Activated T-helper 2 cell treated with anti-CD3 and anti-CD28 coated beads, Interferon-gamma antibody, Interleukin-2, Interleukin-4, amounts not matched to agents 10 μg/mL and 5 μg/mL and 100 μg/mL, durations not matched to agents 14 hours and 24 hours and 36 hours (primary cell): ENCODE data around the gene PRPF6. TPM values are rescaled to one million over a fixed set of nuclear protein-coding genes. Genes with fewer than 3 reads are reported as not detected.

Source experiments
- DNase-seq: peaks from one replicate; pipeline ENCODE4 v3.0.0; 2021; ENCODE audit warnings: low spot score
- H3K27ac Mint-ChIP-seq: one replicate; pipeline ENCODE4 v1.8.0; 2021; ENCODE audit warnings: mixed read lengths
- H3K27me3 Mint-ChIP-seq: one replicate; pipeline ENCODE4 v1.8.0; 2021; ENCODE audit warnings: low read depth, mixed read lengths
- H3K36me3 Mint-ChIP-seq: one replicate; pipeline ENCODE4 v1.8.0; 2021; ENCODE audit warnings: low read depth, mixed read lengths
- H3K4me1 Mint-ChIP-seq: one replicate; pipeline ENCODE4 v1.8.0; 2021; ENCODE audit warnings: low read depth, mixed read lengths
- H3K4me3 Mint-ChIP-seq: one replicate; pipeline ENCODE4 v1.8.0; 2021; ENCODE audit warnings: low read depth, mild to moderate bottlenecking, moderate library complexity, mixed read lengths
- H3K9me3 Mint-ChIP-seq: one replicate; pipeline ENCODE4 v1.8.0; 2021; ENCODE audit warnings: mixed read lengths
- intact Hi-C: fragments of 100-400 bp; cut with micrococcal nuclease; formaldehyde crosslinking; loops from one replicate; pipeline ENCODE4 v1.15.1; 2023
- total RNA-seq: library from RNA; stranded (reverse); gene quantifications from 2 replicates; pipeline ENCODE4 v1.2.3, GENCODE V29; 2022

Gene PRPF6
- total RNA-seq, 1 donor from 2014 or later, result 70.3 TPM

GRCh38 chr20:63942250-63942951 is 38.5 kb upstream of the PRPF6 start:
- Mint-ChIP-seq H3K9me3 (no peaks in the 10 kb centered on the region), H3K4me1 (peaks cover 12% of the 10 kb centered on the region), H3K27me3 (no peaks in the 10 kb centered on the region), H3K27ac (no peak overlapping the region), H3K4me3 (no peak overlapping the region), H3K36me3 (peaks cover 20% of the 10 kb centered on the region)
- intact Hi-C loops, result no loop called here
- DNase-seq, result peak; percentile 54

GRCh38 chr20:63942969-63943807 is 37.7 kb upstream of the PRPF6 start:
- Mint-ChIP-seq H3K4me3 (no peak overlapping the region), H3K27me3 (no peaks in the 10 kb centered on the region), H3K27ac (no peak overlapping the region), H3K36me3 (peaks cover 20% of the 10 kb centered on the region), H3K4me1 (peaks cover 20% of the 10 kb centered on the region), H3K9me3 (no peaks in the 10 kb centered on the region)
- intact Hi-C loops, result no loop called here
- DNase-seq, result no peak

DNA sequence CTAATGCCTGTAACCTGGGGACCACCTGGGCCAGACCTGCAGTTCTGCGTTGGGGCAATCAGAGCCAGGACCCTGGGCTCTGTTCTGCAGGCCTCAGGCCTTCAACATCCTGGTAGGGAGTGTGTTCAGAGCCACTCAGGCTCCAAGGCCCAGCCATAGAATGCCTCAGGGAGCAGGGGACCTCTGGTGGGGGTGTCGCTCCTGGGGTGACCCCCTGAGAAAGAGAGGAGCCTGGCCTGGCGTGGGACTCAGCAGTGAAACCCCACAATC is 37.2 kb upstream of the PRPF6 start:
- no peak for DNase-seq
- Mint-ChIP-seq H3K4me3 (no peak overlapping the region), H3K4me1 (peaks cover 24% of the 10 kb centered on the region), H3K9me3 (no peaks in the 10 kb centered on the region), H3K36me3 (peaks cover 20% of the 10 kb centered on the region), H3K27ac (no peak overlapping the region), H3K27me3 (no peaks in the 10 kb centered on the region)
- intact Hi-C loops, result no loop called here

- DNase-seq, result no peak
- H3K36me3 Mint-ChIP-seq, result peaks cover 20% of the 10 kb centered on the region
- no peak overlapping the region for H3K27ac Mint-ChIP-seq
- no peaks in the 10 kb centered on the region for H3K27me3 Mint-ChIP-seq
- intact Hi-C loops, result no loop called here
- H3K4me3 Mint-ChIP-seq, result no peak overlapping the region
- peaks cover 28% of the 10 kb centered on the region for H3K4me1 Mint-ChIP-seq
- no peaks in the 10 kb centered on the region for H3K9me3 Mint-ChIP-seq
Observed at GRCh38 chr20:63944078-63944941, 36.6 kb upstream of the PRPF6 start.

DNA sequence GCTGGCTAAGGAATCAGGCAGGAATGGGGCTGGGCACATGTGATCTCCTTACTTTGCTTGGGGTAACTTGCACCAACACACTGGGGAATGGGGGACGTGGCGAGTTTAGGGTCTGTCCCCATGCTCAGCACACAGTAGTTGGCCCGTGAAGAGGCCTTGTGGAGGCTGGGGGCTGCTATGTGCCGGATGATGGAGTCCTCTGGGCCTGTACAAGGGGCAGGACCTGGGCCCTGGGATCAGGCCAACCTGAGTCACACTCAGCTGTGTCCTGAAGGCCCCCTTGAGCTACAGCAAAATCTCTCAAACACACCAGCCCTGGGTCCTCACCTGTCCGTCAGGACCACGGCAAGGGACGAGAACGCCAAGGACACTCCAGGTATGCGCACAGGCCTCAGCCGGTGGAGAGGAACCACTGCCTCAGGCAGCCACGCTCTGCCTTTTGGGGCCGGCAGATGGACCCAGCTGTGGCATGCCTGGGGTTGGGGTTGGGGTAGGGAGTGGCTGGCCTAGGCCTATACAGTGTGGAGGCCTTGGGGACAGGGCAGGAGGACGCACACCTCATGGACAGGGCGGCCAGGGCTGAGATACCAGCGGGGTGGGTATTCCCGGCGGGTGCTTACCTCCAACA is 35.8 kb upstream of the PRPF6 start:
- H3K4me3 Mint-ChIP-seq, result no peak overlapping the region
- intact Hi-C loops, result no loop called here
- H3K36me3 Mint-ChIP-seq, result peaks cover 20% of the 10 kb centered on the region
- H3K9me3 Mint-ChIP-seq, result no peaks in the 10 kb centered on the region
- no peak overlapping the region for H3K27ac Mint-ChIP-seq
- peaks cover 31% of the 10 kb centered on the region for H3K4me1 Mint-ChIP-seq
- DNase-seq, result no peak
- no peaks in the 10 kb centered on the region for H3K27me3 Mint-ChIP-seq

- peaks cover 18% of the 10 kb centered on the region for H3K36me3 Mint-ChIP-seq
- DNase-seq, result no peak
- no peaks in the 10 kb centered on the region for H3K9me3 Mint-ChIP-seq
- no peak overlapping the region for H3K27ac Mint-ChIP-seq
- intact Hi-C loops, result no loop called here
- H3K4me3 Mint-ChIP-seq, result no peak overlapping the region
- peaks cover 29% of the 10 kb centered on the region for H3K4me1 Mint-ChIP-seq
- H3K27me3 Mint-ChIP-seq, result no peaks in the 10 kb centered on the region
Observed at GRCh38 chr20:63945921-63946920, 34.7 kb upstream of the PRPF6 start.

DNA sequence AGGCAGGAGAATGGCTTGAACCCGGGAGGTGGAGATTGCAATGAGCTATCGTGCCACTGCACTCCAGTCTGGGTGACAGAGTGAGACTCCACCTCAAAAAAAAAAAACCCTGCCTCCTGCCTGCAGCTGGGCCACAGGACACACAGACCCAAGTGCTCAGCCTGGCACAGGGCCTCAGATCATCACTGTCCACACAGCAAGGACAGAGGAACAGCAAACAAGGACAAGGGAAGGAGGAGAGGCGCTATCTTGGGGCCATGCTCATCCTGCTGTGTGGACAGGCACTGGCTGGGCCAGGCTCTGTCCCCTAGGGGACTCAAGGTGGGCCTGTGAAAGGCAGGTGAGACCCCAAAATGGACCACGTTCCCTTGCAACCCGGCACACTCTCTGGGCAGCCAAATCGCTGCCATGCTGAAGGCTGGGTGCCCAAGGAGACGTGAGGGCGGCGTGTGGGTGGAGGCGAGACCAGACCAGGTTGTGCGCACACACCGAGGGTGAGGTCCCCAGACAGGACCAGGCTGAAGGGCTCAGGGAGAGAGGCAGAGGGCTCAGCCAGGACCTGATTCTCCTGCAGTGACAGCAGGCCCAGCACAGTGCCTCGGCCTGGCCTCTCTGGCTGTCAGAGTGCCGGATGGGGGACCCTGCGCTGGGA is 33.8 kb upstream of the PRPF6 start:
- H3K4me1 Mint-ChIP-seq, result peaks cover 28% of the 10 kb centered on the region
- H3K27me3 Mint-ChIP-seq, result no peaks in the 10 kb centered on the region
- intact Hi-C loops, result no loop called here
- H3K9me3 Mint-ChIP-seq, result no peaks in the 10 kb centered on the region
- H3K27ac Mint-ChIP-seq, result peak overlapping the region; percentile 78
- no peak for DNase-seq
- peak overlapping the region; percentile 37 for H3K4me3 Mint-ChIP-seq
- peaks cover 14% of the 10 kb centered on the region for H3K36me3 Mint-ChIP-seq

DNA sequence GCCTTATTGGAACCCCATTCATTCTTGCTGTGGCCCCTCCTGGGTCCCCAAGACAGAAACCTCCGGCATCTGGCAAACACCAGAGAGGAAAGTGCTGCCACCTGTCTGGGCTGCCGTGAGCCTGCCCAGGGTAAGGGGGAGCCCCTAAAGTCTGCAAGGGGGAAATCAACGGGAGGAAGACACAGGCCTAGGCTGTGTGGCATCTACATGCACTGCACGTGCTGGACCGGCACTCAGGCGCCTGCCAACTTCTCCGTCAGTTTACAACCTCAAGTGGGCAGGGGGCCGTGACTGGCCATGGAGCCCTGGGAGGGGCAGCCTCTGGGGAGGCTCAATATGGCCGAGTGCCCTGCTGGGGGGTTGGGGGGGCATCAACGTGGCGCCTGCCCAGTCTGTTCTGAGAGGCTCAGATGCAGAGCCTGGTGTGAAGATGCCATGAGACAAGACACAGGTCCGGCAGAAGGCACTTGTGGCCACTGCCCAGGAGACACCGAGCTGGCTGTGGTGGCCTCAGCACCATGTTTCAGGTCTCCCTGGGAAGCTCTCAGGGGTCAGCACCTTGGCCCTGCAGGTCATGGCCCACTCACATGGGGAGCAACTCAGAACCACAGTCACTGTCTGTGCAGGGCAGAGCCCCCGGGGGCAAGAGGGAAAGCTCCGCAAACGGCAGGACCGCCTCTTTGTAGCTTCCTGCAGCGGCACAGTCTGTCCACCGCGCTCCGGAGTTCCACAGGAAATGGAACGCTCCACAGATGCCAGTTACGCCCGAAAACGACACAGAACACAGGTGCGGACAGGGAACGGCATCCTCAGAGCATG is 33.1 kb upstream of the PRPF6 start:
- intact Hi-C loops, result no loop called here
- Mint-ChIP-seq H3K4me3 (peak overlapping the region; percentile 65), H3K27me3 (no peaks in the 10 kb centered on the region), H3K4me1 (peaks cover 24% of the 10 kb centered on the region), H3K36me3 (peaks cover 11% of the 10 kb centered on the region), H3K27ac (peak overlapping the region; percentile 75), H3K9me3 (no peaks in the 10 kb centered on the region)
- DNase-seq, result no peak

GRCh38 chr20:63950701-63951397 is 30.1 kb upstream of the PRPF6 start:
- intact Hi-C loops, result no loop called here
- H3K36me3 Mint-ChIP-seq, result peaks cover 12% of the 10 kb centered on the region
- H3K27ac Mint-ChIP-seq, result no peak overlapping the region
- peaks cover 37% of the 10 kb centered on the region for H3K4me1 Mint-ChIP-seq
- no peak for DNase-seq
- H3K9me3 Mint-ChIP-seq, result no peaks in the 10 kb centered on the region
- H3K4me3 Mint-ChIP-seq, result no peak overlapping the region
- H3K27me3 Mint-ChIP-seq, result no peaks in the 10 kb centered on the region

- Mint-ChIP-seq H3K27ac (no peak overlapping the region), H3K4me1 (peaks cover 37% of the 10 kb centered on the region), H3K9me3 (no peaks in the 10 kb centered on the region), H3K4me3 (no peak overlapping the region), H3K36me3 (peaks cover 12% of the 10 kb centered on the region), H3K27me3 (no peaks in the 10 kb centered on the region)
- intact Hi-C loops, result no loop called here
- DNase-seq, result no peak
Observed at GRCh38 chr20:63951398-63952209, 29.3 kb upstream of the PRPF6 start.
